IPS-20b (cell line): ENCODE data around the gene HERC2.

Source experiments
- H3K27ac ChIP-seq: one replicate; pipeline ENCODE4 v1.5.1; 2013; ENCODE audit warnings: low read length
- H3K27me3 ChIP-seq: 2 replicates; pipeline ENCODE4 v1.6.1; 2013; ENCODE audit warnings: mild to moderate bottlenecking, low read length, inconsistent platforms; ENCODE audit not compliant: insufficient read depth
- H3K36me3 ChIP-seq: 2 replicates; pipeline ENCODE4 v1.6.1; 2013; ENCODE audit warnings: low read depth, mild to moderate bottlenecking, inconsistent platforms, low read length, moderate library complexity; ENCODE audit not compliant: insufficient read depth
- H3K4me1 ChIP-seq: 2 replicates; pipeline ENCODE4 v1.6.1; 2013; ENCODE audit warnings: mild to moderate bottlenecking, control low read depth, inconsistent platforms, low read length, moderate library complexity; ENCODE audit not compliant: insufficient read depth
- H3K4me3 ChIP-seq: 2 replicates; pipeline ENCODE4 v1.5.1; 2013; ENCODE audit warnings: mild to moderate bottlenecking, low read length, inconsistent platforms
- H3K9ac ChIP-seq: 2 replicates; pipeline ENCODE4 v1.6.1; 2013; ENCODE audit warnings: low read depth, mild to moderate bottlenecking, inconsistent platforms, low read length, moderate library complexity
- H3K9me3 ChIP-seq: 2 replicates; pipeline ENCODE4 v1.6.1; 2013; ENCODE audit warnings: mild to moderate bottlenecking, low read depth, low read length, inconsistent platforms; ENCODE audit not compliant: insufficient read depth

Gene HERC2

DNA sequence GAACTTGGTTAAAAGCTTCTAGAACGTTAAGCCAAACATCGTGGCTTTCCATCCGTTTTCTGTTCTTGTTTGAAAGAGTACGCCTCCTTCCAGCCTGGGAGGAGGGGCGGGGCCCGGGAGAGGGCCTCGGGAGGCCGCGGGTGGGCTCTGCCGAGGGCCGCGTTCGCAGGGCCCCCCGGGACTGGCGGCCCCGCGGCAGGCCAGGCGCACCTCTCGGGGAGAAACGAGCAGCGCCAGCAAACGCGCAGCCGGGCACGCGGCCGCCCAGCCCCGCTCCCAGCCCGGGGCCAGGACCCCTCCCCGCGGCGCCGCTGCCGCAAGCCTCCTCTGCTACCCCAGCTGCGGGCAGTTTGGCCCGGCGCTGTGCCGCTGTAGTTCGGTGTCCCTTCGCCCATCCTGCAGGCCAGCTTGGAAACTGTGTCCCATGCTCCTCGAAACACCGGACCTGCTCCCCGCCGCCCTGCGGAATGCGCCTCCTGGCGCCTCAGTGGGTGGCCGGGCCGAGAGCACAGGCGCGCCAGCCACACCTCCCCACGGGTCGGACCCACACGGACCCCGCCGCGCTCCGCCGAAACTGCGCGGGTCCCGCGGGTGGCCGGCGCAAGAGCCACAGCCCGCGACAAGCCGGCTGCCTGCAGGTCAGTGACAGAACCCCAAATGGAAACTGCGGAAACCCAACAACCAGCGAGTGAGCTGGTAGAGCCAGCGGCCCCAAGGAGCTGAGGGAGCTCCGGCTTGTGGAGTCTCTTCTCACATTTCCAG lies 225.1 kb downstream of the HERC2 start:
- Histone ChIP-seq H3K27ac (no peak overlapping the region), H3K9me3 (no peaks in the 10 kb centered on the region), H3K4me3 (peak overlapping the region; percentile 69), H3K4me1 (peaks cover 7% of the 10 kb centered on the region), H3K36me3 (no peaks in the 10 kb centered on the region), H3K9ac (no peak overlapping the region), H3K27me3 (peaks cover 96% of the 10 kb centered on the region)

DNA sequence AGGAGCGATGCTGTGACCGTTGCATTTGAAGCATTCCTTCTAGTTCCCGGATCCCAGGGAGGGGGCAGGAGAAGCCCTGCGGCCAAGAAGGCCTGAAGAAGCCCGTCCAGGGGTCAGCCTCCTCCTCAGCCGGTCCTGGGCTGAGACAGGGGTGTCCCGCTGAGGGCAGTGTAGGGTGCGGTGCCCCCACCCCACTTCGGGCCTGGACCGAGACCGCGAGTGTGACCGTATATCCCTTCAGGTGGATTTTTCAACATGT lies 225.6 kb downstream of the HERC2 start:
- Histone ChIP-seq H3K27me3 (peaks cover 91% of the 10 kb centered on the region), H3K4me3 (peak overlapping the region; percentile 69), H3K9me3 (0 out of 2 replicates have a peak, but pooled peaks cover under 1% of the 10 kb centered on the region), H3K4me1 (peaks cover 7% of the 10 kb centered on the region), H3K27ac (no peak overlapping the region), H3K36me3 (no peaks in the 10 kb centered on the region), H3K9ac (no peak overlapping the region)

DNA sequence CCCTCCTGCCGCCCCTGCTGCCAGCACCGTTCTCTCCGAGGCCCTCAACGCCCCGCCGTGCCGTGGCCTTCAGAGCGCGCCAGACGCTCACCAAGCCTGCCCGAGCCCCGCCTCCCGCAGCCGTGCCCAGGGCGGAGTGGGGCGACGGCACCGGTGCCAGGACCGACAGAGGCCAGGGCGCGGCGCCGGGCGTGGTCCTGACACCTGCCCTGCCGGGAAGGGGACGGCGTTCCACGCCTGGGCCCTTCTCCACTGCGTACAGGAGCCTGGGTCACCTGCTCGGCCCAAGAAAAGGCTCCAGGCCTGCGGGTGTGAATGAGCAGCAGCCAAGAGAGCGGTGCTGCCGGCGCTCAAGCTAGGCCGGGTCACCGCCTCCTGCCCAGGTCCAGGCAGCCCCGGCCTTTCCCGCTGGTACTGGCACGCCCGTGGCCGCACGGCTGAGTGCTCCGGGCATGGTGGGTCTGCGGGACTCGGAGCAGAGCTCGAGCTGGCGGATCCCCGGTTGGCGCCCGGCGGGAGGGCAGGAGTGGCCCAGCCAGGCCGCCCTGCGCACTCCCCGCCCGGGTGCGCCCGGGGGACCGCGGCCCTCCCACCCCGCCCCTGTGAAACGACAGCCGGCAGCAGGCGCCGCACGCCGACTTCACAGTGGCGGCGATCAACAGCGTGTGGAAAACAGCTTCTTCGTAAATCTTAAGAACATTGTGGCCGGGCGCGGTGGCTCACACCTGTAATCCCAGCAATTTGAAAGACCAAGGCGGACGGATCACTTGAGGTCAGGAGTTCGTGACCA lies 227.1 kb downstream of the HERC2 start:
- 0 out of 2 replicates have a peak, but pooled peaks cover 3% of the 10 kb centered on the region for H3K9me3 ChIP-seq
- H3K36me3 ChIP-seq: no peaks in the 10 kb centered on the region
- H3K27me3 ChIP-seq: peaks cover 77% of the 10 kb centered on the region
- H3K4me3 ChIP-seq: peak overlapping the region; percentile 69
- H3K27ac ChIP-seq: no peak overlapping the region
- no peak overlapping the region for H3K9ac ChIP-seq
- H3K4me1 ChIP-seq: peaks cover 7% of the 10 kb centered on the region

DNA sequence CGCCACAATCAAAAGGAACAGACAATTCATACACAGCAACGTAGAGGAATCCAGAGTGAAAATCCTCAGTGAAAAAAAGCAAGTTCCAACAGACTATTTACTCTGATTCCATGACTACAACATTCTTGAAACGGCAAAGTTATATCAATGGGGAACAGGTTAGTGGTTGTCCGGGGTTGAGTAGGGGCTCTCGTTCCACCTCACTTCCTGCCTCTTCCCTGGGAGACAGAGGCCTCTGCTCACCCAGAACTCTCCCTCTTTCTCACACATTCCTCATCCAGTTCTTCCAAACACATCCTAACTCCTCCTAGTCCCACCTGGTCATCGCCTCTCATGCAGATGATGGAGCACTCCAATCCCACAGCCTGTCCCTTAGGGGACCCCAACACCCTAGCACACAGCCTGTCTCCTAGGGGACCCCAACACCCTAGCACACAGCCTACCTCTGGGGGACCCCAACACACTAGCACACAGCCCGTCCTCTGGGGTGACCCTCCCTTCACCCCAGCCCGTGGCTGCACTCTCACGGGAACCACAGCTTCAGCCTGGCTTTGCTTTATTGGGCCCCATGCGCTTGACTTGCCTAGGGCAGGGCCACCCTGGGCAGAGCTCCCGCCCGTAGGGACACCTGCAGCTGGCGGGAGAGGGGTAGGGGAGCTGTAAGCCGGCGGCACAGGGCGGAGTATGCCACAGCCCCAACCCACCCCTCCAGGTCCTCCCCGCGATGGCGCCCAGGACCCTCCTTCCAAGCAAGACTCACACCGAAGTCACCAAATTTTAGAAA lies 228.0 kb downstream of the HERC2 start:
- peaks cover 68% of the 10 kb centered on the region for H3K27me3 ChIP-seq
- H3K9me3 ChIP-seq: peaks cover 3% of the 10 kb centered on the region; the same call in 1 of the 2 replicates
- peak overlapping the region; percentile 69; the same call in 1 of the 2 replicates for H3K4me3 ChIP-seq
- peaks cover 6% of the 10 kb centered on the region for H3K4me1 ChIP-seq
- H3K36me3 ChIP-seq: no peaks in the 10 kb centered on the region
- no peak overlapping the region for H3K9ac ChIP-seq
- no peak overlapping the region for H3K27ac ChIP-seq

DNA sequence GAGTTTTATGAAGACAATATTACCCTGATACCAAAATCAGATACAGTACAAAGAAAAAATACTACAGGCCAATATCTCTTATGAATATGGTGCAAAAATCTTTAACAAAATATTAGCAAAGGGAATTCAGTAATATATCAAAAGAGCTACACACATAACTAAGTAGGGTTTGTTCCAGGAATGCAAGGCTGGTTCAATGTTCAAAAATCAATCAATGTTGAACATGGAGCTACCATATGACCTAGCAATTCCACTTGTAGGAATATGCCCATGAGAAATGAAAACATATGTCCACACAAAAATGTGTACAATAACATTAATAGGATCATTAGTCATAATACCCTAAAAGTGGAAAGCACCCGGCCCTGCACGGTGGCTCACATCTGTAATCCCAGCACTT lies 230.7 kb downstream of the HERC2 start:
- Histone ChIP-seq H3K9me3 (peaks cover 7% of the 10 kb centered on the region; the same call in 1 of the 2 replicates), H3K4me1 (no peaks in the 10 kb centered on the region), H3K4me3 (no peak overlapping the region), H3K27me3 (peaks cover 42% of the 10 kb centered on the region), H3K27ac (no peak overlapping the region), H3K9ac (no peak overlapping the region), H3K36me3 (no peaks in the 10 kb centered on the region)

DNA sequence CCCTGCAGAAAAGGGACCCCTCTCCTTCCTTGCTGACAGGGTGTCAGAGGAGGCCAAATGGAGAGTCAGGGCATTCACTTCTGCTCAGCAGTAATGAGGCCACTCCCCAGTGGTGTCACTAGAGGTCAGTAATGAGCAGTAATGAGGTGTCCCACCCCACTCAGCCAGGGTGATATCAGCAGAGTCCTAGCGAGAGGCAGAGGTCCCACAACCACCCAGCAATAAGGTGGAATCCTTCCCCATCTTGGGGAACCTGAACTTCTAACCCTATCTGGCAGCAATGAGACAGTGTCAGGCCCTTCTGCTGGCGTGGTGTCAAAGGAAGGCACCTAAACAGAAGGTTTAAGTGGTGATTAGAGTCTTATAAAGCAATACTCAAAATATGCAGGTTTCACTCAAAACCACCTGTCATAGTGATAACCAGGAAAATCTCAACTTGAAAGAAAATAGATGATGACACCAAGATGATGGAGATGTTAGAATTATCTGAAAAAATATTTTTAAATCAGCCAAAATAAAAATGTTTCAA lies 235.7 kb downstream of the HERC2 start:
- Histone ChIP-seq H3K27me3 (no peaks in the 10 kb centered on the region), H3K9me3 (peaks cover 6% of the 10 kb centered on the region; the same call in 1 of the 2 replicates), H3K4me3 (no peak overlapping the region), H3K36me3 (no peaks in the 10 kb centered on the region), H3K4me1 (no peaks in the 10 kb centered on the region), H3K27ac (no peak overlapping the region), H3K9ac (no peak overlapping the region)

DNA sequence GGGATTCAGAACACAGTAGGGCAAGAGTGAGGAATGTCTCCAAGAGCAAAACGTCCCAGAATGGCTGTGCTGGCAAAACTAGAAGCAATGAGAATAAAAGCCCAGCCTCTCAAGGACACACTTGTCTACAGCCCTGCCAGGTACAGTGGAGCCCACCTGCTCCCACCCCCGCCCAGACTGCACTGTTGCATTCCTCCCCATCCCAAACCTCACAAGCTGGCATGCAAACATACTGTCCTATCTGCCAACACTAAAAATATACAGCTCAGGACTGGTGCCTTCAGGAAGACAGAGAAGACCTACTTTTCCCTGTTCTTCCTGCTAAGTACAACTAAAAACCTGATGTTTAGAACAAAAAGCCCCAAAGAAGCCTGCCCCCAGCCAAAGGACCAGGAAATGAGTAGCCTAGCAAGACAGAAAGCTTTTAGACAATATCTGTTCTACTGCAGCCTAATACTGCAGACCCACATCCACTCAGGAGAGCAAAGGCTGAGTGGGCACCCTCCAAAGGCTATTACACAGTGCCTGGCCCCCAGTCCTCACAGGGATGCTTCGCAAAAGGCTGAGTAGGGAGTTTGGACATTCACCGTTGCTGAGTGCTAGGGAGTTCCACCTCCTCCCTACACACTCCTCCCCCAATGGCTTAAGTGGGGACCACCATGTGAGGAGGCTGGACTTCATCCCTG lies 236.3 kb downstream of the HERC2 start:
- H3K4me1 ChIP-seq: no peaks in the 10 kb centered on the region; the same call in 1 of the 2 replicates
- no peak overlapping the region for H3K4me3 ChIP-seq
- H3K9me3 ChIP-seq: peaks cover 5% of the 10 kb centered on the region; the same call in 1 of the 2 replicates
- H3K36me3 ChIP-seq: no peaks in the 10 kb centered on the region
- H3K27me3 ChIP-seq: no peaks in the 10 kb centered on the region
- H3K27ac ChIP-seq: no peak overlapping the region
- no peak overlapping the region for H3K9ac ChIP-seq

DNA sequence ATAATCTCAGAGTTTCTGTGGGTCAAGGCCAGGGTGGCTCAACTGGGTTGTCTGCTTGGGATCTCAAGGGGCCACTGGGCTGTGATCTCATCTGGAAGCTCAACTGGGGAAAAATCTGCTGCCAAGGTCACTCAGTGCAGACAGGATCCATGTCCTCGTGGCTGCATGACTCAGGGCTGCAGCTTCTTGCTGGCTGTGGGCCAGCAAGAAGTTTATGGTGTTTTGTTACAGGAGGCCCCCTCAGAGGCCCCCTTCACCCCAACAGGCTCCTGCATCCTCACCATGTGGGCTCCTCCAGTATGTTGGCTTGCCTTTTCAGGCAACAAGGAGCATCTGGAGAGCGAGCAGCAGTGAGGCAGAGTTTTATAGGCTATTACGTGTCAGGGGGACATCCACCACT lies 237.4 kb downstream of the HERC2 start:
- H3K36me3 ChIP-seq: no peaks in the 10 kb centered on the region
- H3K9me3 ChIP-seq: peaks cover 5% of the 10 kb centered on the region; the same call in 1 of the 2 replicates
- H3K27ac ChIP-seq: no peak overlapping the region
- H3K27me3 ChIP-seq: no peaks in the 10 kb centered on the region
- H3K9ac ChIP-seq: no peak overlapping the region
- H3K4me3 ChIP-seq: no peak overlapping the region
- no peaks in the 10 kb centered on the region; the same call in 1 of the 2 replicates for H3K4me1 ChIP-seq

DNA sequence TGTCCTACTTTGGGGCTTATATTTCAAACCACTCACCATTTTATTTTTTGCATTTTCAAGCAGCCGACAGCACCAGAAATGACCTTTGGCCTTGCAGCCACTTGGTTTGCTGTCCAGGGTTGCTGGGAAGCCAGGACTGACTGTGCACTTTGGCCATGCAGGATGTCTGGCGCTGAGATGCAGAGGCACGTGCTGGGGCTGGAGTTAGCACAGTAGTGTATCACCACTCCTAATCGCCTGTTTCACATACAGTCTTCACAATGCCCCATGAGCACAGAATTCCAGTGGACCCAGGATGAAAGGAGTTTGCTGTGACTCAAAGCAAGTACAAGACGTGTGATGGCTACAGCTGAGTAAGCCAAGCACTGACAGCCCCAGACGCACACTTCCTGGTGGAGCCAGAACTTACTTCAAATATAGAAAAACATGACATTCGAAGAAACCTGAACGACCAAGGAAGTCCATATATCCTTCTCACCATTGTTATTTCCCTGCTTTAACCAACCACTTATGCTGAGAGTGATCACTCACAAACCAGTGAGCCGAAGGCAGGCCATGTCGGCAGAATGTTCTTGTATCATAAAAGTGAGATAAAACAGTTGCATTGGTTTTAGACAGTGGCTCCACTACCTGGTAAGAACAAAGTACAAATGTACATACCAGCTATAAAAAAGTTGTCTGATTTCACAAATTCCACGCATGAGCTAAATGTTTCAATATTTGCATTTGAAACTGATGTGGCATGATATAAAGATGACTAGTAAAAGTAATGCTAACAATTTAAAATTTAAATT lies 238.9 kb downstream of the HERC2 start:
- H3K4me1 ChIP-seq: no peaks in the 10 kb centered on the region; the same call in 1 of the 2 replicates
- no peak overlapping the region for H3K9ac ChIP-seq
- H3K4me3 ChIP-seq: no peak overlapping the region
- no peaks in the 10 kb centered on the region for H3K27me3 ChIP-seq
- no peak overlapping the region for H3K27ac ChIP-seq
- H3K9me3 ChIP-seq: no peaks in the 10 kb centered on the region
- H3K36me3 ChIP-seq: no peaks in the 10 kb centered on the region

DNA sequence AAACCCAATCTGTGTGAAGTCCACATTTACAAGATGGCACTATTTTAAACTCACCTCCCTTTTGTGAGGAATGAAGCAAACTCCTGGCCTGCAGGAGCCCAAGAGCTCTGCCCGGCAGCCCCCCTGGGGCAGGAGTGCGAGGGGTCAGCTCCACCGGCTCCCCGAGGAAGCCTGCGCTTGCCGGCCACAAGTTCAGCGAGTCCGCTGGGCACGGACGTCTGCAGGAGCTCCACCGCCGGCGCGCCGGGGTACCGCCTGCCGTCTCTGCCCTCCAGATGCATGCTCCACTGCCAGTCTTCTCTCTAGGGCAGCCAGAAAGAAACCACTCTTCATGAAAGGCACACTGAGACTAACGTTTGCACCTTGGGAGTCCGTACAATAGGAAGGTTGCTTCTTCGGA lies 240.4 kb downstream of the HERC2 start:
- H3K27ac ChIP-seq: no peak overlapping the region
- no peaks in the 10 kb centered on the region for H3K27me3 ChIP-seq
- H3K36me3 ChIP-seq: no peaks in the 10 kb centered on the region
- no peak overlapping the region for H3K9ac ChIP-seq
- H3K4me3 ChIP-seq: no peak overlapping the region
- no peaks in the 10 kb centered on the region; the same call in 1 of the 2 replicates for H3K4me1 ChIP-seq
- H3K9me3 ChIP-seq: no peaks in the 10 kb centered on the region
